HCT116 (cell line): Measurements from ENCODE around the gene APOBEC3C. TPM values are rescaled to one million over a fixed set of nuclear protein-coding genes. Genes with fewer than 3 reads are reported as not detected.

Source experiments
- ATAC-seq: fragments of 200-7000 bp; cut with Tn5 transposase; 2 replicates; pipeline ENCODE4 v1.9.1; 2020; ENCODE audit warnings: mild to moderate bottlenecking, moderate library complexity
- BruUV-seq: library from RNA; stranded (reverse); fragments of 400-500 nt; replicated peaks from 2 replicates; lab custom pipeline; 2021; lab: Mats Ljungman, UMichigan
- CTCF ChIA-PET: fragments of 300-600 bp; sonication (Branson Sonifier 250); formaldehyde crosslinking; loops from one replicate; lab custom pipeline; 2021; ENCODE audit warnings: antibody characterized with exemption; lab: Charles Lee
- POLR2A ChIA-PET: fragments of 300-600, 350-600 bp; sonication (Branson Sonifier 250); formaldehyde crosslinking; loops from one replicate; lab custom pipeline; 2021; ENCODE audit warnings: antibody characterized with exemption; lab: Charles Lee
- RAD21 ChIA-PET, 2 experiments: fragments of 300-600 bp; sonication (Branson Sonifier 250); formaldehyde crosslinking; loops; one replicate each; lab custom pipeline; 2023; ENCODE audit warnings: low total read pairs in 2 of 2; ENCODE audit not compliant: uncharacterized antibody in 2 of 2, unreplicated experiment in 2 of 2, low non-redundant PET in 1 of 2; lab: Charles Lee
- DNase-seq: peaks from one replicate; pipeline ENCODE4 v3.0.0-alpha.2; 2010; ENCODE audit warnings: low read depth, low spot score
- H2AFZ ChIP-seq: fragments of 200-600 bp; shearing (Covaris generic), sonication (generic); 2 replicates; pipeline ENCODE4 v1.6.1; 2017; ENCODE audit warnings: low read depth, mixed run types, mixed read lengths, antibody characterized with exemption, low read length; ENCODE audit not compliant: poor library complexity, severe bottlenecking
- H3K27ac ChIP-seq: 2 replicates; pipeline ENCODE4 v1.5.1; 2012; ENCODE audit warnings: low read depth, low read length
- H3K27me3 ChIP-seq: fragments of 200-600 bp; sonication (generic); 2 replicates; pipeline ENCODE4 v1.6.1; 2016; ENCODE audit warnings: mixed run types, low read length, mixed read lengths; ENCODE audit not compliant: insufficient read depth
- H3K36me3 ChIP-seq, 2 experiments: fragments of 200-500 bp in 1 of 2; fragments of 200-600 bp in 1 of 2; sonication (Bioruptor generic) in 1 of 2; sonication (generic) in 1 of 2; 2 replicates each; pipeline versions ENCODE4 v1.5.1 to v1.6.1; 2014 to 2016; ENCODE audit warnings: low read length in 2 of 2, inconsistent platforms in 1 of 2, mixed read lengths in 1 of 2, mixed run types in 1 of 2; ENCODE audit not compliant: insufficient read depth in 2 of 2, control insufficient read depth in 1 of 2
- H3K4me1 ChIP-seq, 2 experiments: fragments of 200-600 bp in 1 of 2; sonication (generic) in 1 of 2; 2 replicates each; pipeline versions ENCODE4 v1.5.1 to v1.6.1; 2012 to 2017; ENCODE audit warnings: low read length in 2 of 2, inconsistent platforms in 1 of 2, mild to moderate bottlenecking in 1 of 2, mixed read lengths in 1 of 2, mixed run types in 1 of 2, moderate library complexity in 1 of 2; ENCODE audit not compliant: insufficient read depth in 2 of 2, control insufficient read depth in 1 of 2
- H3K4me2 ChIP-seq: fragments of 200-600 bp; sonication (generic); 2 replicates; pipeline ENCODE4 v1.6.1; 2017; ENCODE audit warnings: mixed run types, low read length, mixed read lengths
- H3K4me3 ChIP-seq, 2 experiments: fragments of 200-600 bp in 1 of 2; sonication (generic) in 1 of 2; replicated peaks in 1 of 2; 2 replicates each; pipeline ENCODE4 v1.5.1; 2011 to 2016; ENCODE audit warnings: low read length in 2 of 2, control low read depth in 1 of 2, low read depth in 1 of 2, mild to moderate bottlenecking in 1 of 2, mixed read lengths in 1 of 2, mixed run types in 1 of 2
- H3K79me2 ChIP-seq: fragments of 200-600 bp; sonication (generic); 2 replicates; pipeline ENCODE4 v1.6.1; 2017; ENCODE audit warnings: mild to moderate bottlenecking, mixed run types, low read length, moderate library complexity, mixed read lengths; ENCODE audit not compliant: insufficient read depth
- H3K9ac ChIP-seq: fragments of 200-600 bp; sonication (generic); 2 replicates; pipeline ENCODE4 v1.6.1; 2016; ENCODE audit warnings: low read length, mixed read lengths
- H3K9me2 ChIP-seq: fragments of 200-600 bp; sonication (generic), shearing (Covaris generic); 2 replicates; pipeline ENCODE4 v1.6.1; 2017; ENCODE audit warnings: mixed run types, mild to moderate bottlenecking, moderate library complexity; ENCODE audit not compliant: insufficient read depth
- H3K9me3 ChIP-seq, 2 experiments: fragments of 200-500 bp in 1 of 2; fragments of 200-600 bp in 1 of 2; sonication (Bioruptor generic) in 1 of 2; sonication (generic) in 1 of 2; 2 replicates each; pipeline ENCODE4 v1.6.1; 2014 to 2017; ENCODE audit warnings: low read length in 2 of 2, mixed read lengths in 2 of 2, inconsistent platforms in 1 of 2, low read depth in 1 of 2, mild to moderate bottlenecking in 1 of 2, mixed run types in 1 of 2, moderate library complexity in 1 of 2; ENCODE audit not compliant: control insufficient read depth in 1 of 2, insufficient read depth in 1 of 2
- H4K20me1 ChIP-seq: fragments of 200-600 bp; sonication (generic), shearing (Covaris generic); 2 replicates; pipeline ENCODE4 v1.6.1; 2017; ENCODE audit warnings: mixed run types, mild to moderate bottlenecking, moderate library complexity; ENCODE audit not compliant: insufficient read depth
- CBX3 ChIP-seq: IDR thresholded peaks from 2 replicates; pipeline ENCODE4 v1.6.1; 2012; ENCODE audit warnings: low read depth
- CEBPB ChIP-seq: IDR thresholded peaks from 2 replicates; pipeline ENCODE4 v1.6.1; 2012; ENCODE audit warnings: low read depth
- EGR1 ChIP-seq: IDR thresholded peaks from 2 replicates; pipeline ENCODE4 v1.6.1; 2012; ENCODE audit warnings: low read depth
- ELF1 ChIP-seq: IDR thresholded peaks from 2 replicates; pipeline ENCODE4 v1.6.1; 2012; ENCODE audit warnings: low read depth, borderline replicate concordance
- EZH2 ChIP-seq: fragments of 200-600 bp; sonication (generic); IDR thresholded peaks from 2 replicates; pipeline ENCODE4 v1.6.1; 2017; ENCODE audit warnings: antibody characterized with exemption, mixed run types
- JUND ChIP-seq: IDR thresholded peaks from 2 replicates; pipeline ENCODE4 v1.6.1; 2012
- POLR2A ChIP-seq: IDR thresholded peaks from 2 replicates; pipeline ENCODE4 v1.7.0; 2011; ENCODE audit warnings: borderline replicate concordance; ENCODE audit not compliant: insufficient read depth, insufficient read length; ENCODE audit errors: extremely low read depth
- POLR2AphosphoS5 ChIP-seq: IDR thresholded peaks from 2 replicates; pipeline ENCODE4 v1.6.1; 2011; ENCODE audit warnings: mild to moderate bottlenecking, low read depth, low read length, moderate library complexity
- SP1 ChIP-seq: IDR thresholded peaks from 2 replicates; pipeline ENCODE4 v1.6.1; 2012; ENCODE audit warnings: low read depth
- SRF ChIP-seq: IDR thresholded peaks from 2 replicates; pipeline ENCODE4 v1.6.1; 2012; ENCODE audit warnings: low read depth
- TCF7L2 ChIP-seq: IDR thresholded peaks from 2 replicates; pipeline ENCODE4 v1.7.0; 2011; ENCODE audit warnings: borderline replicate concordance, inconsistent platforms; ENCODE audit not compliant: insufficient read depth, insufficient read length; ENCODE audit errors: extremely low read depth
- ZBTB33 ChIP-seq: IDR thresholded peaks from 2 replicates; pipeline ENCODE4 v1.6.1; 2011; ENCODE audit warnings: mild to moderate bottlenecking, low read length, moderate library complexity; ENCODE audit not compliant: insufficient replicate concordance; ENCODE audit errors: extremely low read depth
- ZFX ChIP-seq: fragments of 450-650 bp; IDR thresholded peaks from 2 replicates; pipeline ENCODE4 v1.6.1; 2017
- intact Hi-C: fragments of 100-400 bp; cut with micrococcal nuclease; formaldehyde crosslinking; loops from 2 replicates; pipeline ENCODE4 v1.10.0; 2022
- total RNA-seq: library from RNA; stranded (reverse); gene quantifications from one replicate; pipeline ENCODE4 v1.2.1, GENCODE V29; 2021; ENCODE audit not compliant: unreplicated experiment
- TF ChIP-seq, protein P1 (sequence below): IDR thresholded peaks from 2 replicates; pipeline ENCODE4 v1.6.1; 2012
- TF ChIP-seq, protein P2 (sequence below): IDR thresholded peaks from 2 replicates; pipeline ENCODE4 v1.6.1; 2012; ENCODE audit warnings: low read depth
- TF ChIP-seq, protein P3 (sequence below): IDR thresholded peaks from 2 replicates; pipeline ENCODE4 v1.6.1; 2012

The APOBEC3C gene
- total RNA-seq, 1 experiment from 2014 or later: 40.2 TPM

GRCh38 chr22:38964306-38964705 is 49.8 kb upstream of the APOBEC3C start:
- Histone ChIP-seq H2AFZ (no peak overlapping the region), H3K9ac (no peak overlapping the region), H3K27me3 (peaks cover 2% of the 10 kb centered on the region; the same call in 1 of the 2 replicates), H3K36me3 (no peaks in the 10 kb centered on the region), H3K27ac (no peak overlapping the region), H3K9me2 (no peaks in the 10 kb centered on the region), H3K4me3 (no peak overlapping the region), H3K9me3 (no peaks in the 10 kb centered on the region), H3K4me1 (peaks cover 2 to 6% of the 10 kb centered on the region in 2 experiments; a peak in 3 of 4 replicates), H3K4me2 (no peak overlapping the region), H4K20me1 (no peaks in the 10 kb centered on the region), H3K79me2 (no peaks in the 10 kb centered on the region)
- intact Hi-C loops: no loop called here
- ATAC-seq: no peak
- TF ChIP-seq EZH2: no peak
- TF ChIP-seq CEBPB: no peak
- TF ChIP-seq ZFX: no peak
- TF ChIP-seq ELF1: no peak
- TF ChIP-seq, protein P1, sequence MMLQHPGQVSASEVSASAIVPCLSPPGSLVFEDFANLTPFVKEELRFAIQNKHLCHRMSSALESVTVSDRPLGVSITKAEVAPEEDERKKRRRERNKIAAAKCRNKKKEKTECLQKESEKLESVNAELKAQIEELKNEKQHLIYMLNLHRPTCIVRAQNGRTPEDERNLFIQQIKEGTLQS: no peak
- TF ChIP-seq JUND: no peak
- no TSS peak for BruUV-seq
- DNase-seq: no peak
- ChIA-PET POLR2A (no interaction called here), RAD21 (no interaction called here), CTCF (no interaction called here)

DNA sequence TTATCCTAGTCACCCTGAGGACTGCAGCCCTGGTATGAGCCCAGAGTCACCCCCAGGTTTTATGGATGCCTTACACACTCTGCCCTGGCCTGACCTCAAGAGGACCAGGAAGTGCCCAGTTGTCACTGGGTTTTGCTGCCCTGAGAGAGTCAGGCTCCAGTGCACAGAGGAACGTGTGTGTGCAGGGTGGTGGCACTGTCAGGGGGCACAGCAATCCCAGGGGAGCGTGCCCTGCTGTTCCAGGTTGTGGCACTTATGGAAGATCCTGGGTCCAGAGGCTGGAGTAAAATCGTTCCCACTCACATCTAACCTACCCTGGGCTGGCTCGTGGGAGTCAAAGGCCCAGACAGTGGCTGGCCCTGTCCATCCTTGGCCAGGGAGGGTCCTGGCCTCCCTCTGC is 49.1 kb upstream of the APOBEC3C start:
- ATAC-seq (no peak), DNase-seq (no peak)
- no peaks in the 10 kb centered on the region for H3K27me3 ChIP-seq
- ChIA-PET CTCF (no interaction called here), POLR2A (no interaction called here), RAD21 (no interaction called here)
- H2AFZ ChIP-seq: no peak overlapping the region
- no peak overlapping the region for H3K4me2 ChIP-seq
- H3K9me2 ChIP-seq: no peaks in the 10 kb centered on the region
- no peaks in the 10 kb centered on the region for H3K79me2 ChIP-seq
- no TSS peak for BruUV-seq
- no peaks in the 10 kb centered on the region for H3K9me3 ChIP-seq
- H3K4me3 ChIP-seq: no peak overlapping the region
- H3K4me1 ChIP-seq: peaks cover 2 to 6% of the 10 kb centered on the region in 2 experiments; a peak in 3 of 4 replicates
- H3K27ac ChIP-seq: no peak overlapping the region
- no peaks in the 10 kb centered on the region for H3K36me3 ChIP-seq
- no peaks in the 10 kb centered on the region for H4K20me1 ChIP-seq
- no peak overlapping the region for H3K9ac ChIP-seq
- intact Hi-C loops: no loop called here
- TF ChIP-seq, protein P2, sequence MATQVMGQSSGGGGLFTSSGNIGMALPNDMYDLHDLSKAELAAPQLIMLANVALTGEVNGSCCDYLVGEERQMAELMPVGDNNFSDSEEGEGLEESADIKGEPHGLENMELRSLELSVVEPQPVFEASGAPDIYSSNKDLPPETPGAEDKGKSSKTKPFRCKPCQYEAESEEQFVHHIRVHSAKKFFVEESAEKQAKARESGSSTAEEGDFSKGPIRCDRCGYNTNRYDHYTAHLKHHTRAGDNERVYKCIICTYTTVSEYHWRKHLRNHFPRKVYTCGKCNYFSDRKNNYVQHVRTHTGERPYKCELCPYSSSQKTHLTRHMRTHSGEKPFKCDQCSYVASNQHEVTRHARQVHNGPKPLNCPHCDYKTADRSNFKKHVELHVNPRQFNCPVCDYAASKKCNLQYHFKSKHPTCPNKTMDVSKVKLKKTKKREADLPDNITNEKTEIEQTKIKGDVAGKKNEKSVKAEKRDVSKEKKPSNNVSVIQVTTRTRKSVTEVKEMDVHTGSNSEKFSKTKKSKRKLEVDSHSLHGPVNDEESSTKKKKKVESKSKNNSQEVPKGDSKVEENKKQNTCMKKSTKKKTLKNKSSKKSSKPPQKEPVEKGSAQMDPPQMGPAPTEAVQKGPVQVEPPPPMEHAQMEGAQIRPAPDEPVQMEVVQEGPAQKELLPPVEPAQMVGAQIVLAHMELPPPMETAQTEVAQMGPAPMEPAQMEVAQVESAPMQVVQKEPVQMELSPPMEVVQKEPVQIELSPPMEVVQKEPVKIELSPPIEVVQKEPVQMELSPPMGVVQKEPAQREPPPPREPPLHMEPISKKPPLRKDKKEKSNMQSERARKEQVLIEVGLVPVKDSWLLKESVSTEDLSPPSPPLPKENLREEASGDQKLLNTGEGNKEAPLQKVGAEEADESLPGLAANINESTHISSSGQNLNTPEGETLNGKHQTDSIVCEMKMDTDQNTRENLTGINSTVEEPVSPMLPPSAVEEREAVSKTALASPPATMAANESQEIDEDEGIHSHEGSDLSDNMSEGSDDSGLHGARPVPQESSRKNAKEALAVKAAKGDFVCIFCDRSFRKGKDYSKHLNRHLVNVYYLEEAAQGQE: no peak
- TF ChIP-seq POLR2AphosphoS5 (no peak), POLR2A (no peak), SP1 (no peak), TCF7L2 (no peak), CBX3 (no peak), CEBPB (no peak), SRF (no peak), EGR1 (no peak), ZBTB33 (no peak), EZH2 (no peak)
- TF ChIP-seq, protein P1: no peak
- TF ChIP-seq, protein P3, sequence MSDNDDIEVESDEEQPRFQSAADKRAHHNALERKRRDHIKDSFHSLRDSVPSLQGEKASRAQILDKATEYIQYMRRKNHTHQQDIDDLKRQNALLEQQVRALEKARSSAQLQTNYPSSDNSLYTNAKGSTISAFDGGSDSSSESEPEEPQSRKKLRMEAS: no peak
